GM19324 (cell line): Measurements from ENCODE around the gene CTU1.
"Not testable (repeated sequence)": the region's sequence is repeated elsewhere in the genome, so short reads cannot be mapped to it uniquely, and the experiment has no call there.

Experiments
- ATAC-seq: cut with Tn5 transposase; IDR thresholded peaks from one replicate; pipeline ENCODE4 v1.9.1; 2021; ENCODE audit warnings: mild to moderate bottlenecking, moderate library complexity; ENCODE audit not compliant: unreplicated experiment, low FRiP score

CTU1 gene

DNA sequence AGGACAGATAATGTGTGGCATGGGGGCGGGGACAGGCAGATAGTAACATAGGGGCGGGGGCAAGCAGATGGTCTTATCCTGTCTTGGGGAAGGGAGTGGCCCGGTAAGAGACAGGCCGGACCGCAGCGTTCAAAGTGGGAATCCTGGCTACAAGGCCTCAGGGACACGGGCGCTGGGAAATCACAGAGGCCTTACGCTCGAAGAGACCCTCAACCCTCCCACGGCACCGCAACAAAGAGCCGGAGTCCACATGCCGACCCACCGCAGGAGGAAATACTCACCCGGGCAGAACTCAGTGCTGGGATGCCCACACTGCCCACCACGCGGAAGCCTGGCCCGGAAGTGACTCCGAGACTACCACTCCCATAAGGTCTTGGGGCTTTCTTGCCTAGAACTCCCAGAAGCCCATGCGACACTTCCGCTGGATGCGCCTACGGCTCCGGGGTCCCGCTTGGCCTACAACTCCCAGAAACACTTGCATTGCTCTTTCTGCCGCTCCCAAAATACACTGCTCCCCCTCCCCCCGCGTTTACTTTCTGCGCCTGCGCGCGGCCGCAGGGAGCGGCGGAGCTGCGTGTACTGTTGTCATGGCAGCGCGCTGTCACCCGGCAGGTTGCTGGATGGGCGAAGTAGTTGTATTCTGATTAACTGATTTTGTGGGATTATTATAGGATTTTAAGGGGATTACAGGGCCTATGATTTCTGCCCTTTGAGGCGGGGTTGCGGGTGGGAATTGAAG is at the start of gene CTU1:
Gene CTU1 (minus strand): TSS at position 344 of the 739 bp plus-strand sequence. CDS start 3,840 bp downstream, outside the sequence.
- peak; percentile 96 for ATAC-seq

GRCh38 chr19:51157265-51157664 is 49.1 kb upstream of the CTU1 start:
- ATAC-seq, result no peak

DNA sequence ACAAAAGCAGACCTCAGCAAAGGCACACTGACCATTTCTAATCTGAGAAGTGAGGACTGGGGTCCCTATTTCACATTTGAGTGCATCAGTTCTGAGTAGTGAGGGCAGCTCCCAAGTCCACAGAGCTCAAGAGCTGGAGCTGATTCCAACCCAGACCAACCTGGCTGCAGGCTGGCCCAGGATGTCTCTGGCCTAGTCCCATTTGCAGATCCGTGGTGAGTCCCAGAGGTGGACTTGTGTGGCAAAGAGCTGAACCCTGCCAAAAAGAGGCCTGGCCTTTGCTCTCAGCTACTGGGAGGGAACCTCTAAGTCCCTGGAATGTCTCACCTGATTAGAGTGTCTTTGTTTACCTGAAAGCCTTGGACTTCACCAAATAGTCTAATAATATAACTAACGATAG is 48.5 kb upstream of the CTU1 start:
- no peak for ATAC-seq

- no peak for ATAC-seq
Measured at GRCh38 chr19:51150627-51151026, 42.4 kb upstream of the CTU1 start.

DNA sequence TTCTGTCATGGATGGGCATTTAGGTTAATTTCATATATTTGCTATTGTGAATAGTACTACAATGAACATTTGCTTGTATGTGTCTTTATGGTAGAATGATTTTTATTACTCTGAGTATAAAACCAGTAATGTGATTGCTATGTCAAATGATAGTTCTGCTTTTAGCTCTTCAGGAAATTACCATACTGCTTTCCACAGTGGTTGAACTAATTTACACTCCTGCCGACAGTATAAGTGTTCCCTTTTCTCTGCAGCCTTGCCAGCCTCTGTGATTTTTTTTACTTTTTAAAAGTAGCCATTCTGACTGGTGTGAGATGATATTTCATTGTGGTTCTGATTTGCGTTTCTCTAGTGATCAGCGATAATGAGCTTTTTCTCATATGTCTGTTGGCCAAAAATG is 40.4 kb upstream of the CTU1 start:
- ATAC-seq, result no peak

DNA sequence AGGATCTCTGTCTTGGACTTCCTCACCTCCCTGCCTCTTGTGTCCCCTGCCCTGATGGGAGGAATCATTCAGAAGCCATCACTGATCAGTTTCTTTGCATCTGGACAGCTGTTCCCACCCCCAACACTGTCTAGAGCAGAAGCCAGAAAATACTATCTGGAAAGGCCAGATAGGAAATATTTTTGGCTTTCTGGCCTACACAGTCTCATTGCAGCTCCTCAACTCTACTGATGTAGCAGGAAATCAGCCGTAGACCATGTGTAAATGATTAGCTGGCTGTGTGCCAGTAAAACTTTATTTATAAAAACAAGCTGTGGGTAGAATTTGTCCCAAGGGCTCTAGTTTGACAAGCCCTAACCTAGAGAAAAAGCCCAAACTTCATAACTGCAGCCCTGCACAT is 39.5 kb upstream of the CTU1 start:
- no peak for ATAC-seq

- no peak for ATAC-seq
Measured at GRCh38 chr19:51146751-51147150, 38.5 kb upstream of the CTU1 start.

DNA sequence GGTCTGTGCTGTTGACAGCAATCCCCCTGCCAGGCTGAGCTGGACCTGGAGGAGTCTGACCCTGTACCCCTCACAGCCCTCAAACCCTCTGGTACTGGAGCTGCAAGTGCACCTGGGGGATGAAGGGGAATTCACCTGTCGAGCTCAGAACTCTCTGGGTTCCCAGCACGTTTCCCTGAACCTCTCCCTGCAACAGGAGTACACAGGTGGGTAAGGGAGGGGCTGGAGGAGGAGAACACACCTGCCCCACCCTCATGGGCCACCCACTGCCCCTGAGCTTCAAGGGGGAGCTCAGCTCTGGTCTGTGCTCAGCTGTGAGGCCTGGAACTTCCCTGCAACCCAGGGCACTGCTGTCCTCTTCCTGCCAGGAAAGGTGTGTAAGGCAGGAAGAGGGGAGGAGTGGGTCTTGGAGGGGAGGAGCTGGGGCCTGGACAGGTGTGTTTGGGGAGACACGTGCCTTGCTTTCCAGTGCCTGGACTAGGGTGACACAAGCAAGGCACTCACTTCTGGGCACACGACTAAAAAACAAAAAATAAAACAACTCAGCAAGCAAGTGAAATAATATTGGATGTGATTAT is 37.8 kb upstream of the CTU1 start:
- ATAC-seq, result no peak

DNA sequence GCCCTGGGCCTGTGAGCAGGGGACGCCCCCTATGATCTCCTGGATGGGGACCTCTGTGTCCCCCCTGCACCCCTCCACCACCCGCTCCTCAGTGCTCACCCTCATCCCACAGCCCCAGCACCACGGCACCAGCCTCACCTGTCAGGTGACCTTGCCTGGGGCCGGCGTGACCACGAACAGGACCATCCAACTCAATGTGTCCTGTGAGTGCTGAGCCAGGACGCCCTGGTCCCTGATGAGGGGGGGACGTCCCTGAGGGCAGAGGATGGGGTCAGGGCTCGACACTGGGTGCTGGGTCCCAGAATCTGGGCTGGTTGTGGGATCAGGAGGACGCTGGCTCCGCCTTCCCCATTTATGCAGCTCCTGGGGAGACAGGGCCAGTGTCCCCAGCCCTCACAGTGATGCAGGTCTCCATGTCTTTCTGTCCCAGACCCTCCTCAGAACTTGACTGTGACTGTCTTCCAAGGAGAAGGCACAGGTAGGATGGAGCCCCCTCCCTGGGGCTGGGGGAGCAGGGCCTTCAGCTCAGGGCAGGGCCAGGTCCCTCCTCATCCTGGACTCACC is 36.4 kb upstream of the CTU1 start:
- no peak for ATAC-seq

DNA sequence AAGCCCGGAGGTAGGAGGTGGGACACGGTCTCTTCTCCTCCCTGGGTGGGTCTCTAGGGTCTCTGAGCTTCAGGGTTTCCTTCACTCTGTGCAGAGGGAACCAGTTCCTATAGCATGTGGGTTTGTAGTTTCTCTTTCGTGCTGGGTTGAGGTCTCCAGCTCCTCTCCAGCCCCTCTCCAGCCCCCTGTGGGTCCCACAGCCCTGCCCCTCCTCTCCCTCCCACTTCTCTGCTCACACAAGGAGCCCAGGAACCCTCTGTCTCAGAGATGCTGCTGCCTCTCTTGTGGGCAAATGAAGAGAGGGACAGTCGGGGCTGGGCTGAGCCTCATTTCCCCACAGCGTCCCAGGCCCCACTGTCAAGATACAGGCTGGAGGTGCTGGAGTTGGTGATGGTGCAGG is 35.3 kb upstream of the CTU1 start:
- ATAC-seq, result no peak

DNA sequence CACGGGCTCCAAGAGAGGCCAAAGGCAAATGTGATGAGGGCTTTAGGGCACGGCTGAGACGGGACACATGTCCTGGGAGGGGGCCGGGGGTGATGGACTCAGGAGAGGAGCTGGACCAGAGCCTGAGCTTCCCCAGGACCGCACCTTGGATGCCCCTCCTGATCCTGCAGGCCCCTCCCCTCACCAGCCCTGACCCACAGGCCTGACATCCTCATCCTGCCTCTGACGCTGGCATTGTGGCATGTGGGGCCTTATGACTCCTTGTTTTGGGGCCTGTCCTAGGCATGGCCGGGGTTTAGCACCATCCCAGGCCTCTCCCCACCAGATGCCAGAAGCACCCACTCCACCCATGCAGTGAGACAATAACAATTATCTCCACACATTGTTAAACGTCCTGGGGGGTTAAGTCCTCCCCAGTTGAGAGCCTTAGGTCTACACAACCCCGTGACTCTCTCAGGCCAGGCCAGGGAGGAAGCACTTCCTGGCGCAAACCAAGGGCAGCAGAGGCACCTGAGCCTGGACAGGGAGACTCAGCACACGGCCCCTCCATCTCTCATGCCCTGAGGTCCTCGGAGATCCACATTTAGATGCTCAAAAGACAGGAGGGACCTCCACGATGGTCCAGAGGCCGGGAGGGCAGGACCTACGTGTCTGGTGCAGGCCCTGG is 34.7 kb upstream of the CTU1 start:
- not testable (repeated sequence) for ATAC-seq

GRCh38 chr19:51142119-51142518 is 33.9 kb upstream of the CTU1 start, which contains the start of gene SIGLEC7:
SIGLEC7 (plus strand) TSS chr19:51142301; CDS start chr19:51142370, 69 bp downstream.
- no peak for ATAC-seq

- no peak for ATAC-seq
Measured at GRCh38 chr19:51141181-51141580, 33.0 kb upstream of the CTU1 start.

DNA sequence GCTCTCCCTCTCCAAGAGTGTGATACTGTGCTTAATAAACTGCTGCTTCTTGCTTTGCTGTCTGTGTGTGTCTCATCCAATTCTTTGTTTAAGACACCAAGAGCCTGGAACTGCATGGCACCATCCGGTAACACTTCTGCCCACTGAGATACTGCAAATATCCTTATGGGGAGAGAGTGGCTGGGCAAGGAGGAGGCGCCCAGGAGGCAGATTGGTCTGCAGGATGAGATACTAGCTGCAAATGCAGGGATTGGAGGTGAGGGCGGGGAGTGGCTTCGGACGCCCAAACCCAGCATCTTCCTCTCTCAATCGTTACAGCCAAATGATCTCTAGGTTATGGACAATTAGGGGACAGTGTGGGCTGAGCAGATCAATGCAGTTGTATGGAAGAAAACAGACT is 32.2 kb upstream of the CTU1 start:
- no peak for ATAC-seq

- no peak for ATAC-seq
Measured at GRCh38 chr19:51139299-51140014, 31.2 kb upstream of the CTU1 start.

- no peak for ATAC-seq
Measured at GRCh38 chr19:51138549-51138979, 30.4 kb upstream of the CTU1 start.

DNA sequence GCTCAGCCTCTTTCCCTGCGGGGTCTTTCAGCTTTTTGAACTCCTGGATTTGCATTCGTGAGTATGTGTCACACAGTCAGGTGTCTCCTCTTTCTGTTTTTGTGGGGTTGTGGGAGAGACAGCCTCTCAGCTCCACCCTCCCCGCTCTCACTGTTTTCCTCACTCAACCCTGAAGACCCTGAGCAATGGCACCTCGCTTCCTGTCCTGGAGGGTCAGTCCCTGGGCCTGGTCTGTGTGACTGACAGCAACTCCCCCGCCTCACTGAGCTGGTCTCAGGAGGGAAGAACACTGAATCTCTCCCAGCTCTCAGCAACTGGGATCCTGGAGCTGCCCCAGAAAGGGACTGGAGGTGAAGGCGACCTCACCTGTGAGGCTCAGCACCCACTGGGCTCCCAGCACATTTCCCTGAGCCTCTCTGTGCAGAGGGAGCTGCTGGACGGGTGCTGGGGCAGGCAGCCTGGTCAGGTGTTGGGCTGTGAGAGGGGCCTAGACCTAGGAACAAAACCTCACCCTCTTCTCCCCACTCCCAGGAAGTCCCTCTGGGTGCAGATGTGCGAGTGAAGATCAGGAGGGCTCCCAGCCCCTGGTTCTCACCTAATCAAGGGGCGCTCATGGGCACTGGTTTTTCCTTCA is 29.7 kb upstream of the CTU1 start:
- ATAC-seq, result no peak

GRCh38 chr19:51136851-51137551 is 28.8 kb upstream of the CTU1 start:
- no peak for ATAC-seq

GRCh38 chr19:51135986-51136762 is 28.0 kb upstream of the CTU1 start:
- ATAC-seq, result no peak
